GM12878 (cell line): Measurements from ENCODE around the gene FAR1.

Experiments used
- BACH1 ChIP-seq: fragments of 450-650 bp; IDR thresholded peaks from 2 replicates; pipeline ENCODE4 v1.6.1; 2017; ENCODE audit warnings: mild to moderate bottlenecking, borderline replicate concordance
- CHD2 ChIP-seq: IDR thresholded peaks from 2 replicates; pipeline ENCODE4 v1.6.1; 2011; ENCODE audit warnings: low read depth, low read length, improper control_type of control experiment, borderline replicate concordance
- EZH2 ChIP-seq: IDR thresholded peaks from 2 replicates; pipeline ENCODE4 v1.6.1; 2012; ENCODE audit warnings: low read depth, mild to moderate bottlenecking, control low read depth, inconsistent platforms, low read length, borderline replicate concordance; ENCODE audit not compliant: control insufficient read depth
- JUND ChIP-seq: IDR thresholded peaks from 2 replicates; pipeline ENCODE4 v1.6.1; 2012; ENCODE audit warnings: low read depth, mild to moderate bottlenecking, low read length, improper control_type of control experiment, moderate library complexity
- MYC ChIP-seq: IDR thresholded peaks from 2 replicates; pipeline ENCODE4 v1.6.1; 2011; ENCODE audit warnings: mild to moderate bottlenecking, low read length, moderate library complexity, inconsistent platforms; ENCODE audit not compliant: insufficient read depth, insufficient replicate concordance, insufficient read length, severe bottlenecking
- NFYB ChIP-seq: IDR thresholded peaks from 2 replicates; pipeline ENCODE4 v1.6.1; 2011; ENCODE audit warnings: low read depth, mild to moderate bottlenecking, low read length, improper control_type of control experiment, moderate library complexity; ENCODE audit not compliant: insufficient read depth
- SMC3 ChIP-seq: IDR thresholded peaks from 2 replicates; pipeline ENCODE4 v1.6.1; 2011; ENCODE audit warnings: low read length, improper control_type of control experiment, borderline replicate concordance
- STAT1 ChIP-seq: fragments of 450-650 bp; conservative IDR thresholded peaks from 2 replicates; pipeline ENCODE4 v1.6.1; 2014; ENCODE audit warnings: antibody characterized with exemption, mild to moderate bottlenecking
- ZZZ3 ChIP-seq: IDR thresholded peaks from 2 replicates; pipeline ENCODE4 v1.6.1; 2011; ENCODE audit warnings: low read depth; ENCODE audit not compliant: control insufficient read depth, insufficient read length
- TF ChIP-seq, protein P1 (sequence below), 3 experiments: IDR thresholded peaks in 2 of 3; conservative IDR thresholded peaks in 1 of 3; 2 replicates each; pipeline ENCODE4 v1.5.1; 2011; ENCODE audit warnings: low read depth in 3 of 3, low read length in 3 of 3, mild to moderate bottlenecking in 3 of 3, control low read depth in 2 of 3, moderate library complexity in 2 of 3, inconsistent platforms in 1 of 3, mixed read lengths in 1 of 3; ENCODE audit not compliant: control insufficient read depth in 2 of 3, insufficient read depth in 1 of 3; ENCODE audit errors: extremely low read depth in 1 of 3
- TF ChIP-seq, protein P2 (sequence below): IDR thresholded peaks from 2 replicates; pipeline ENCODE4 v1.6.1; 2012; ENCODE audit warnings: low read depth, low read length, improper control_type of control experiment
- TF ChIP-seq, protein P3 (sequence below): IDR thresholded peaks from 2 replicates; pipeline ENCODE4 v1.6.1; 2011; ENCODE audit warnings: borderline replicate concordance, low read depth, mild to moderate bottlenecking, moderate library complexity, mixed read lengths, low read length; ENCODE audit not compliant: insufficient read depth; ENCODE audit errors: extremely low read length
- TF ChIP-seq, protein P4 (sequence below): fragments of 150-350 bp; IDR thresholded peaks from 2 replicates; pipeline ENCODE4 v1.6.1; 2016; ENCODE audit warnings: low read depth, low read length

DNA sequence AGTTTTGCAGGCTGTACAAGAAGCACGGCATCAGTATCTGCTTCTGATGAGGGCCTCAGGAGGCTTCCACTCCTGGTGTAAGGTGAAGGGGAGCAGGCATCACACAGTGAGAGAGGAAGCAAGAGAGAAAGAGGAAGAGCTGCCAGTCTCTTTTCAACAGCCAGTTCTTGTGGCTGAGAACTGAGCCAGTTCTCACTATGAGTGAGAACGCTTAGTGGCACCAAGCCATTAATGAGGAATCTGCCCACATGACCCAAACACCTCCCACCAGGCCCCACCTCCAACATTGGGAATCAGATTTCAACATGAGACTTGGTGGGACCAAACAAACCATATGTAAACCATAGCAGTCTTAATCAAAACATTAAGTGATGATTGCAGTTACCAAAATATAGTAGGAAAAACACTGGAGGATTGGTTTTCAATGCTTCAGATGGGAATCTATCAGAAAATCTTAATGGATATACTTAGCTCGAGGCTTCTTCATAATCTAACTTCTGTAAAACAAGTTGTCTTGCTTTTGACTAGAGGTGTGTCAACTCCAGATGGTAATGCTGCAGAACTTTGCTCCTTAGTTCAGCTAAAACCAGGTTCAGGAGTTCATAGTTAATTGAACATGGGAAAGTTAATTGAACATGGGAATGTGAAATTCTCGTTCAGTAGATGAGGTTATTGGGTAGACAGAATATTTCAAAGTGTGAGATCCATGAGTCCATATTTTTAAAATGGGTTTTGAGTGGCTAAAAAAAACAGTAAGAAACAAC is 12.2 kb downstream of the FAR1 start:
- TF ChIP-seq, protein P1, sequence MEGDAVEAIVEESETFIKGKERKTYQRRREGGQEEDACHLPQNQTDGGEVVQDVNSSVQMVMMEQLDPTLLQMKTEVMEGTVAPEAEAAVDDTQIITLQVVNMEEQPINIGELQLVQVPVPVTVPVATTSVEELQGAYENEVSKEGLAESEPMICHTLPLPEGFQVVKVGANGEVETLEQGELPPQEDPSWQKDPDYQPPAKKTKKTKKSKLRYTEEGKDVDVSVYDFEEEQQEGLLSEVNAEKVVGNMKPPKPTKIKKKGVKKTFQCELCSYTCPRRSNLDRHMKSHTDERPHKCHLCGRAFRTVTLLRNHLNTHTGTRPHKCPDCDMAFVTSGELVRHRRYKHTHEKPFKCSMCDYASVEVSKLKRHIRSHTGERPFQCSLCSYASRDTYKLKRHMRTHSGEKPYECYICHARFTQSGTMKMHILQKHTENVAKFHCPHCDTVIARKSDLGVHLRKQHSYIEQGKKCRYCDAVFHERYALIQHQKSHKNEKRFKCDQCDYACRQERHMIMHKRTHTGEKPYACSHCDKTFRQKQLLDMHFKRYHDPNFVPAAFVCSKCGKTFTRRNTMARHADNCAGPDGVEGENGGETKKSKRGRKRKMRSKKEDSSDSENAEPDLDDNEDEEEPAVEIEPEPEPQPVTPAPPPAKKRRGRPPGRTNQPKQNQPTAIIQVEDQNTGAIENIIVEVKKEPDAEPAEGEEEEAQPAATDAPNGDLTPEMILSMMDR (IDR thresholded peaks at IDR 0.05 in 2 of 3, conservative IDR thresholded peaks at IDR 0.05 in 1 of 3; ENCODE audit: control insufficient read depth in 2 of 3, extremely low read depth in 1 of 3, insufficient read depth in 1 of 3, low read depth in 3 of 3, low read length in 3 of 3), result no peak
- TF ChIP-seq EZH2 (no peak), MYC (no peak), NFYB (no peak), JUND (no peak), CHD2 (no peak), STAT1 (no peak), ZZZ3 (no peak), BACH1 (peak; percentile 73; the same call in 1 of the 2 replicates), SMC3 (no peak)
- TF ChIP-seq, protein P2, sequence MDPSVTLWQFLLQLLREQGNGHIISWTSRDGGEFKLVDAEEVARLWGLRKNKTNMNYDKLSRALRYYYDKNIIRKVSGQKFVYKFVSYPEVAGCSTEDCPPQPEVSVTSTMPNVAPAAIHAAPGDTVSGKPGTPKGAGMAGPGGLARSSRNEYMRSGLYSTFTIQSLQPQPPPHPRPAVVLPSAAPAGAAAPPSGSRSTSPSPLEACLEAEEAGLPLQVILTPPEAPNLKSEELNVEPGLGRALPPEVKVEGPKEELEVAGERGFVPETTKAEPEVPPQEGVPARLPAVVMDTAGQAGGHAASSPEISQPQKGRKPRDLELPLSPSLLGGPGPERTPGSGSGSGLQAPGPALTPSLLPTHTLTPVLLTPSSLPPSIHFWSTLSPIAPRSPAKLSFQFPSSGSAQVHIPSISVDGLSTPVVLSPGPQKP, result no peak
- TF ChIP-seq, protein P3, sequence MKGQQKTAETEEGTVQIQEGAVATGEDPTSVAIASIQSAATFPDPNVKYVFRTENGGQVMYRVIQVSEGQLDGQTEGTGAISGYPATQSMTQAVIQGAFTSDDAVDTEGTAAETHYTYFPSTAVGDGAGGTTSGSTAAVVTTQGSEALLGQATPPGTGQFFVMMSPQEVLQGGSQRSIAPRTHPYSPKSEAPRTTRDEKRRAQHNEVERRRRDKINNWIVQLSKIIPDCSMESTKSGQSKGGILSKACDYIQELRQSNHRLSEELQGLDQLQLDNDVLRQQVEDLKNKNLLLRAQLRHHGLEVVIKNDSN, result no peak
- TF ChIP-seq, protein P4, sequence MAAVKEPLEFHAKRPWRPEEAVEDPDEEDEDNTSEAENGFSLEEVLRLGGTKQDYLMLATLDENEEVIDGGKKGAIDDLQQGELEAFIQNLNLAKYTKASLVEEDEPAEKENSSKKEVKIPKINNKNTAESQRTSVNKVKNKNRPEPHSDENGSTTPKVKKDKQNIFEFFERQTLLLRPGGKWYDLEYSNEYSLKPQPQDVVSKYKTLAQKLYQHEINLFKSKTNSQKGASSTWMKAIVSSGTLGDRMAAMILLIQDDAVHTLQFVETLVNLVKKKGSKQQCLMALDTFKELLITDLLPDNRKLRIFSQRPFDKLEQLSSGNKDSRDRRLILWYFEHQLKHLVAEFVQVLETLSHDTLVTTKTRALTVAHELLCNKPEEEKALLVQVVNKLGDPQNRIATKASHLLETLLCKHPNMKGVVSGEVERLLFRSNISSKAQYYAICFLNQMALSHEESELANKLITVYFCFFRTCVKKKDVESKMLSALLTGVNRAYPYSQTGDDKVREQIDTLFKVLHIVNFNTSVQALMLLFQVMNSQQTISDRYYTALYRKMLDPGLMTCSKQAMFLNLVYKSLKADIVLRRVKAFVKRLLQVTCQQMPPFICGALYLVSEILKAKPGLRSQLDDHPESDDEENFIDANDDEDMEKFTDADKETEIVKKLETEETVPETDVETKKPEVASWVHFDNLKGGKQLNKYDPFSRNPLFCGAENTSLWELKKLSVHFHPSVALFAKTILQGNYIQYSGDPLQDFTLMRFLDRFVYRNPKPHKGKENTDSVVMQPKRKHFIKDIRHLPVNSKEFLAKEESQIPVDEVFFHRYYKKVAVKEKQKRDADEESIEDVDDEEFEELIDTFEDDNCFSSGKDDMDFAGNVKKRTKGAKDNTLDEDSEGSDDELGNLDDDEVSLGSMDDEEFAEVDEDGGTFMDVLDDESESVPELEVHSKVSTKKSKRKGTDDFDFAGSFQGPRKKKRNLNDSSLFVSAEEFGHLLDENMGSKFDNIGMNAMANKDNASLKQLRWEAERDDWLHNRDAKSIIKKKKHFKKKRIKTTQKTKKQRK, result no peak
